Fibroblast of gingiva (primary cell): Measurements from ENCODE around the gene CHD5.

ENCODE experiments used
- DNase-seq: peaks from one replicate; pipeline ENCODE4 v3.0.0-alpha.2; 2011; ENCODE audit warnings: low read depth

Gene CHD5

DNA sequence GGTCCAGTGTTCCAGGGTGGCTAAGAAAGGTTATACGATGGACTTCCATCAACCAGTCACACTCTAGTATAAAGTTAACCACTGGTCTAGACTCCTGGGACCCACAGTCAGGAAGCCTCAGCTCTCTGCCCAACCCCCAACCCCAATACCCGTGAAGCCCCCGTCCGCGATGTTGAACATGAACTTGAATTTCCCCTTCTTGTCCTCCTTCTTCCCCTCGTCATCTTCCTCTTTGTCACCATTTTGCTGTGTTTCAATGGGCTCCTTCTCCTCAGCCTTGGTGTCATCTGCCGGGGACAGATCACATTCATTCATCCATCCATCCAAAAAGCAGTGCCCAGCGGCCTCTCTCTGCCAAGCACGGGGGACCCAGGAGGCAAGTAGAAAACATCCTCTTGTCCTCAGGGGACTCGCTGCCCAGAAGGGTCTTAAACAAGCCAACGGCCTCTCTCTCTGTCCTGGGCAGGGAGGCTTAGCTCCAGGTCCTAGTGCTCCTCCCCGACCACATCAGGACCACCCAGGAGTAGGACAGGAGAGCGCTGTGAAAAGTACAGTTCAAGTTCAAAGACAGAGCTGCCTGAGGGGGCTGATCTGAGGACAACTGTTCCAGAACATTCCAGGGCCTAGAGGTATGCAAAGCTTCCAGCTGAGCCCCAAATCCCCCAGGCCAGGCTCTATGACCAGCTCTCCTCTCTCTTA is 68.0 kb downstream of the CHD5 start:
- no peak for DNase-seq

GRCh38 chr1:6111571-6111970 is 68.5 kb downstream of the CHD5 start:
- DNase-seq: no peak

DNA sequence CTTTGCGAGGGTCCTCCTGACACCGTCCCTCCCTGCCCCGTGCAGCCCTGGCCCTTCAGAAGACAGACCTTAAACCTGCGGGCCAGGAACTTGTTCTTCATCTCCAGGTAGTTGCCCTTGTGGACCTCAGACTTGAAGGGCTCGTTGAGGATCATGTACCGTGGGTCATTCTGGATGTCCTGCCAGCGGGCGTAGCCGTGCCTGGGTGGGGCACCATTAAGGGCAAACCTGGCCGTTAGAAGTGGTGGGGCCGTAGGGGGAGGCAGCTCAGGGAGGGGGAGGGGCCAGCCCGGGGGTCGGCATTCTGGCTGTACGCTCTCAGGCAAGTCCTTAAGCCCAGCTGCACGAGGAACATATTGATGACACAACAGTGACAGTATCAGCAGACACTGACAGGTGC is 69.8 kb downstream of the CHD5 start:
- no peak for DNase-seq

DNA sequence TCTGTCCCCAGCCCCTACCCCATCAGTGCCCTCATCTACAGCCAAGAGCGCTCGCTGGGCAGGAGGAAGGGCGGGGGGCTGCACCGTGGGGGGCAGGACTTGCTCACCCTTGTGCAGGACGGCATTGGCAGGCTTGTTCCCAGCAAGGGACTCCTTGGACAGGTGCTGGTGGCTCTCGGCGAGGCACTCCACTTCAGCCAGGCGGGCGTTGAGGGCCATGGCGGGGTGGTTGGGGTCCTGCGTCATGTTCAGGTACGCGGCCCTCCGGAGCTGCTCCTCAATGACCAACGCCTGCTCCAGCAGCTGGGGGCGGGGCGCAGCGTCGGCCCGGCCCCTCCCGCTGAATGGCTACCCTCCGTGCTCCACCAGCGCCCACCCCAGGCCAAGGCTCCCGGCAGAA is 70.4 kb downstream of the CHD5 start:
- DNase-seq: no peak

DNA sequence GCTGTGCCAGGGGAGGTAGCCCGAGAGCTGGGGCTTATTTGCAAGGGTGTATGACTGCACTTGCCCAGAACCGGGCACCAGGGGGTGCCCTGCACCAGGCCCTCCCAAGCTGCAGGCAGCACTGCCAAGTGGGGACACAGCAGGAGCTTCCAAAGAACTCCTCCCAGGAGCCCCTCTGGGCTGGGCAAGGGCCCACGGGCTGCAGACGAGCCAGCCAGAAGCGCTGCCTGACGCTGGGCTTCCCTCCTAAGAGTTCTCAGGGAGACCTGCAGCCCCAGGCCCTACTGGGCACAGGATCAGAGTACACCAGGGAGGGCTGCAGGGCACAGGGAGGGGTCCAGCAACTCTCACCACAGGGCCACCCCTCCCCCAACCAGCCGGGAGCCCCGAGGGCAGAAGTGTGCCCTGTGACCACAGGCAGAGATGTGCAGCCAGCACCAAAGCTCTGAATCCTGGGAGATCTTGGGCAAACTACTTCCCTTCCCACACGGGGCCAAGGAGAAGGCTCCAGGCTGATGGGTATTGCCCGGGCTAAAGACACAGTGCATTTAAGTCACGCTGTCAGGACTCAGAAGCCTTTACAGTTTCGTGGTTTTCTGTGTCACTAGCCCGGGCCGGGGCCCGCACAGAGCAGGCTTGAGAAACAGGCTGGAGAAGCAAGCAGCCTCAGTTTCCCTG is 71.0 kb downstream of the CHD5 start:
- DNase-seq: peak; percentile 41

GRCh38 chr1:6108476-6108875 is 71.6 kb downstream of the CHD5 start:
- no peak for DNase-seq

DNA sequence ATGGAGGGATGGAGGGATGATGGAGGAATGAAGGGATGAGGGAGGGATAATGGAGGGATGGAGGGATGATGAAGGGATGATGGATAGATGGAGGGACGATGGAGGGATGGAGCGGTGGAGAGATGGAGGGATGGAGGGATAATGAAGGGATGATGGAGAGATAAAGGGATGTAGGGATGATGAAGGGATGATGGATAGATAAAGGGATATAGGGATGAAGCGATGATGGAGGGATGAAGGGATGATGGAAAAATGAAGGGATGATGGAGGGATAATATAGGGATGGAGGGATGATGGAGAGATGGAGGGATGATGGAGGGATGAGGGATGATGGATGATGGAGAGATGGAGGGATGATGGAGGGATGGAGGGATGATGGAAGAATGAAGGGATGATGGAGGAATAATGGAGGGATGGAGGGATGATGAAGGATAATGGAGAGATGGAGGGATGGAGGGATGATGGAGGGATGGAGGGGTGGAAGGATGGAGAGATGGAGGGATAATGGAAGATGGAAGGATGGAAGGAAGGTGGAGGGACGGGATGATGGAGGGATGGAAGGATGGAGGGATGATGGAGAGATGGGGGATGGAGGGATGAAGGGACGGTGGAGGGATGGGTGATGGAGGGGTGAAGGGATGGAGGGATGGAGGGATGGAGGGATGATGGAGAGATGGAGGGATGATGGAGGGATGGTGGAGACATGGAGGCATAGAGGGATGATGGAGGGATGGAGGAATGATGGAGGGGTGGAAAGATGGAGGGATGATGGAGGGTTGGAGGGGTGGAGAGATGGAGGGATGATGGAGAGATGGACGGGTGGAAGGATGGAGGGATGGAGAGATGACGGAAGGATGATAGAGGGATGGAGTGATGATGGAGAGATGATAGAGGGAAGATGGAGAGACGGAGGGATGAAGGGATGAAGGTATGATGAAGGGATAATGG is 72.4 kb downstream of the CHD5 start:
- no peak for DNase-seq

DNA sequence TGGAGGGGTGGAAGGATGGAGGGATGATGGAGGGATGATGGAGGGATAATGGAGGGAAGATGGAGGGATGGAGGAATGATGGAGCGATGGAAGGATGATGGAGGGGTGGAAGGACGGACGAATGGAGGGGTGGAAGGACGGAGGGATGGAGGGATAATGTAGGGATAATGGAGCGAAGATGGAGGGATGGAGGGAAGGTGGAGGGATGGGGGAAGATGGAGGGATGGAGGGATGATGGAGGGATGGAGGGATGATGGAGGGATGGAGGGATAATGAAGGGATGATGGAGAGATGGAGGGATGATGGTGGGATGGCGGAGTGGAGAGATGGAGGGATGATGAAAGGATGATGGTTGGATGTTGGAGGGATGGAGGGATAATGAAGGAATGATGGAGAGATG is 73.1 kb downstream of the CHD5 start:
- no peak for DNase-seq

DNA sequence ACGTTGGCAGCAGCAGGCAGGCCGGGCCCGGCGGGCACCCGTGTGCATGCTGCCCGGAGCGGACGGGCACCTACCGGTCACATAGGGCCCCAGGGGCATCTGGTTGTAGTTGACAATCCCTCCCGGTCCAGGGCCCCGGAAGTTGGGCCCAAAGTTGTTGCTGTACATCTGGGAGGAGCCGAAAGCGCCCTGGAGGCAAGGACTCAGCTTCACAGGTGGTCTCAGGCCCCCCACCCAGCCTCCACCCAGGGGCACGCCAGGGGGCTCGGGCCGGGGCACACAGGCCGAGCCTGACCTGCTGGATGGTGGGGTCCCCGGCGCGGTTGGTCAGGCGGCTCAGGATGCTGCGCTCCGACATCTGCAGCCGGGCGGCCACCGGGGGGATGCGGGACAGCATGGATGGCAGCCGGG is 73.8 kb downstream of the CHD5 start:
- no peak for DNase-seq

- no peak for DNase-seq
Observed at GRCh38 chr1:6105763-6106162, 74.4 kb downstream of the CHD5 start.

DNA sequence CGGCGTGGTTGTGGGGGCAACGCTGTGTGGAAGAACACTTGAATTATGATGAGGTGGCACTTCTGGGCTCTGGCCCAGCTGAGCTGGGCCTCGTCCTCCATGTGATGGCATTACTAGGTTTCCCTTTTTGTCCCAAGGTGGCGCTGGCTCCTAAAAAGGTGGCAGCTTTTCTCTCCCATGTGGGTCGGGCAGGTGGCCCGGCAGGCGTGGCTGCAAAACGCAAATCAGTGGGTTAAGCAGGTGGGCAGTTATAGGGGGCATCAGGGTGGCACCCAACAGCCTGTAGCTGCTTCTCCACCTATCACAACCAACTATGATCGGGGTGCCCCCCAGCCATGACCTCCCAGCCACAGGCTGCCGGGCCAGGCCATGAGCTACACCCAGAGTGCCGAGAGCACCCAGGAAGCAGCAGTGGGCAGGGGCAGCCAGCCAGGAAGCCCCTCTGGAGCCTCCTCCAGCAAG is 74.9 kb downstream of the CHD5 start:
- no peak for DNase-seq

GRCh38 chr1:6104631-6105030 is 75.5 kb downstream of the CHD5 start:
- DNase-seq: no peak

- DNase-seq: no peak
Observed at GRCh38 chr1:6103854-6104530, 76.1 kb downstream of the CHD5 start.

- DNase-seq: no peak
Observed at GRCh38 chr1:6103111-6103853, 76.8 kb downstream of the CHD5 start.

- no peak for DNase-seq
Observed at GRCh38 chr1:6102532-6102845, 77.6 kb downstream of the CHD5 start.

DNA sequence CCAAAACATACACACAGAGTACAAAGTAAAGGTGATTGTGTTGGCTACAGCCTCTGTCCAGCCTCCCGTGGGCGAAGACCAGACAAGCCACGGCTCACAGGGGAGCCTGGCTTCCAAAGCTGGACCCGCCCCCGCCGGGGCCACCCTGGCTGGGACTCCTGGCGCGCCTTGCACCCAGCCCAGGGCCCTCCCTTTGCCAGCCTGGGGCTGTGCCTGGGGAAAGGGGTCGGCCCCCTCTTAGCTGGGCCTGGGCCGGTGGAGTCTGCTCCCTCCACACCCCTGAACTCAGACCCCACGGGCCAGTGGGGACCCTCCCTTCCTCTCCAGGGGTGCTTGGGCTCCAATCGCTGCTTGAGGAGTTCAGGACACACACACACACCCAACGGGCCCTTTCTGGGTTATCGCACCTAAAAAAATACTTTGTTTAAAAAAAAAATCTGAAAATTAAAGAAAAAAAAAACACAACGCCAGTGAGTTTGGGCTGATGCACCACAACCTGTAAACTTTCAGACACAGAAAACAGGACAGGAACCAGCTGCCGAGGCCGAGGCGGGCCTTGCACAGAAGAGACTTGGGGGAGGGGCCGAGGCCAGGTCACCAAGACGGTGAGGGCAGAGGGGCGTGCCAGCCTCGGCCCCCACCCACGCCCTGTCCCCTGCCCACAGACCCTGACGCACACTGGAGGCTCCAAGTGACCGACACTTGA is 78.1 kb downstream of the CHD5 start:
- no peak for DNase-seq

GRCh38 chr1:6100861-6101783 is 79.0 kb downstream of the CHD5 start:
- DNase-seq: no peak

GRCh38 chr1:6099787-6100765 is 80.0 kb downstream of the CHD5 start:
- DNase-seq: no peak

DNA sequence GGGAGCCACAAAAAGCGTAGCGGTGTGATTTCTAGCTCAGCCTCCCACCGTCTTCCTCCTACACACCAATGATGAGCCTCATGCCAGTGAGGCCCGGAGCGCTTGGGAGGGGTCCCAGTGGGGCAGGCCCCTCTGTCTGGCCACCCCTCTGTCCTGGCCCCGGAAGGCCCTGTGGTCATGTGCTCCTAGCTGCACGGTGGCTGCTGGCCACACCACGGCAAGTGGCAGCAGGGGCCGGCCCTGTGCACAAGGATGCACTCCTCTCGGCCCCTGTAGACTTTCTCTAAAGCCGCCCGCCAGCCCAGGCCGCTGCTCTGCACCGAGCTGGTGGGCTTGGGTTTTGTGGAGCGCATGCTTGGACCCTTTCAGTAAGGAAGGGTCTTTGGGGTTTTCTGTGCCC is 80.8 kb downstream of the CHD5 start:
- DNase-seq: no peak
